Chondrocyte (in vitro differentiated cells): ENCODE data around the gene UGT1A5. TPM values are rescaled to one million over a fixed set of nuclear protein-coding genes. Genes with fewer than 3 reads are reported as not detected.

Source experiments
- DNase-seq: peaks from one replicate; pipeline ENCODE4 v3.0.0; 2021; ENCODE audit warnings: mixed read lengths, low spot score
- H3K27ac Mint-ChIP-seq: one replicate; pipeline ENCODE4 v1.8.0; 2021; ENCODE audit warnings: mild to moderate bottlenecking, moderate library complexity, mixed read lengths; ENCODE audit not compliant: unreplicated experiment
- H3K27me3 Mint-ChIP-seq: 2 replicates; pipeline ENCODE4 v1.8.0; 2021; ENCODE audit warnings: low read depth, mixed read lengths
- H3K36me3 Mint-ChIP-seq: 2 replicates; pipeline ENCODE4 v1.8.0; 2021; ENCODE audit warnings: low read depth, mixed read lengths
- H3K4me1 Mint-ChIP-seq: 2 replicates; pipeline ENCODE4 v1.8.0; 2021; ENCODE audit warnings: low read depth, mild to moderate bottlenecking, mixed read lengths
- H3K4me3 Mint-ChIP-seq: one replicate; pipeline ENCODE4 v1.8.0; 2021; ENCODE audit warnings: mild to moderate bottlenecking, moderate library complexity, mixed read lengths; ENCODE audit not compliant: unreplicated experiment
- H3K9me3 Mint-ChIP-seq: 2 replicates; pipeline ENCODE4 v1.8.0; 2021; ENCODE audit warnings: low read depth, mixed read lengths
- long read RNA-seq: library from polyadenylated mRNA; stranded (forward); transcript quantifications from one replicate; pipeline ENCODE4 v2.0.0, GENCODE V29; 2021
- total RNA-seq: library from RNA; stranded (reverse); gene quantifications from 3 replicates; pipeline ENCODE4 v1.2.1, GENCODE V29; 2021
- TF ChIP-seq, protein P1 (sequence below): fragments of 200-600 bp; sonication (generic); IDR thresholded peaks from 2 replicates; pipeline ENCODE4 v1.5.0; 2021; ENCODE audit warnings: antibody characterized with exemption, mild to moderate bottlenecking, moderate library complexity

Gene UGT1A5
- total RNA-seq: not detected in 3 replicates
- long read RNA-seq: 0 reads

DNA sequence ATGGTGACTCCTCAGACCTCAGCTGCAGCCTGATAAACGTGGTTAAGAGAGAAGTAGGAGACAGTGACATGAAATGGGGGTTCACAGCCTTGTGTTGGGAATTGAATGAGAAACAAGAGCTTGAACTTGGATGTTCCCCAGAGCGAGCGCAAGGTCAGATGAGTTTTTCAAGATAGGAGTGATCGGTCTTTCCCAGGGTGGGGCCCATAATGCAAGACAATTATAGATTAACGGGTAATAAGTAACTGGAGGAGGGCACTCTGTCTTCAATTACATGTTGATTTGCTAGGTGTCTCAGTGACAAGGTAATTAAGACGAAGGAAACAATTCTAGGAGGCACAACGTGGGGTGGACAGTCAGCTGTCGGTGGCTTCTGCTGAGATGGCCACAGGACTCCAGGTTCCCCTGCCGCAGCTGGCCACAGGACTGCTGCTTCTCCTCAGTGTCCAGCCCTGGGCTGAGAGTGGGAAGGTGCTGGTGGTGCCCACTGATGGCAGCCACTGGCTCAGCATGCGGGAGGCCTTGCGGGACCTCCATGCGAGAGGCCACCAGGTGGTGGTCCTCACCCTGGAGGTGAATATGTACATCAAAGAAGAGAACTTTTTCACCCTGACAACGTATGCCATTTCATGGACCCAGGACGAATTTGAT, at the start of gene UGT1A5:
Gene UGT1A5, plus strand, starts transcription at position 297 of the 651 bp plus-strand sequence. Its CDS starts 85 bp downstream, at position 382.
- Mint-ChIP-seq H3K27me3 (no peaks in the 10 kb centered on the region), H3K4me3 (no peak within 1 kb of the TSS), H3K4me1 (peaks cover 31% of the 10 kb centered on the region), H3K9me3 (no peaks in the 10 kb centered on the region), H3K27ac (no peak within 1 kb of the TSS), H3K36me3 (no peaks in the 10 kb centered on the region)
- no peak for DNase-seq
- TF ChIP-seq, protein P1, sequence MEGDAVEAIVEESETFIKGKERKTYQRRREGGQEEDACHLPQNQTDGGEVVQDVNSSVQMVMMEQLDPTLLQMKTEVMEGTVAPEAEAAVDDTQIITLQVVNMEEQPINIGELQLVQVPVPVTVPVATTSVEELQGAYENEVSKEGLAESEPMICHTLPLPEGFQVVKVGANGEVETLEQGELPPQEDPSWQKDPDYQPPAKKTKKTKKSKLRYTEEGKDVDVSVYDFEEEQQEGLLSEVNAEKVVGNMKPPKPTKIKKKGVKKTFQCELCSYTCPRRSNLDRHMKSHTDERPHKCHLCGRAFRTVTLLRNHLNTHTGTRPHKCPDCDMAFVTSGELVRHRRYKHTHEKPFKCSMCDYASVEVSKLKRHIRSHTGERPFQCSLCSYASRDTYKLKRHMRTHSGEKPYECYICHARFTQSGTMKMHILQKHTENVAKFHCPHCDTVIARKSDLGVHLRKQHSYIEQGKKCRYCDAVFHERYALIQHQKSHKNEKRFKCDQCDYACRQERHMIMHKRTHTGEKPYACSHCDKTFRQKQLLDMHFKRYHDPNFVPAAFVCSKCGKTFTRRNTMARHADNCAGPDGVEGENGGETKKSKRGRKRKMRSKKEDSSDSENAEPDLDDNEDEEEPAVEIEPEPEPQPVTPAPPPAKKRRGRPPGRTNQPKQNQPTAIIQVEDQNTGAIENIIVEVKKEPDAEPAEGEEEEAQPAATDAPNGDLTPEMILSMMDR: no peak

DNA sequence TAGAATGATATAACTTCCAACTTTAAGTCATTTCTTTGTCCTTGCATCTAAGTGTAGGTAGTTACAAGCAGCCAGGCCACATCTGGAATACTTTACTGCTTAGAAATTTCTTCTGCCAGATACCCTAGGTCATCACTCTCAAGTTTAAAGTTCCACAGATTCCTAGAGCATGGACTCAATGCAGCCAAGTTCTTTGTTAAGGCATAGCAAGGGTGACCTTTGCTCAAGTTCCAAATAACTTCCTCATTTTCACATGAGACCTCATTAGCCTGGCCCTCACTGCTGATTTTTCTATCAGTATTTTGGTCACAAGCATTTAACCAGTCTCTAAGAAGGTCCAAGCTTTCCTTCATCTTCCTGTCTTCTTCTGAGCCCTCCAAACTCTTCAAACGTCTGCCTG, 48.8 kb upstream of the UGT1A5 start:
- no peak for DNase-seq
- H3K9me3 Mint-ChIP-seq: peaks cover 11% of the 10 kb centered on the region
- H3K27me3 Mint-ChIP-seq: peaks cover 14% of the 10 kb centered on the region
- TF ChIP-seq, protein P1: no peak
- H3K4me3 Mint-ChIP-seq: no peak overlapping the region
- no peaks in the 10 kb centered on the region for H3K36me3 Mint-ChIP-seq
- H3K4me1 Mint-ChIP-seq: no peaks in the 10 kb centered on the region
- H3K27ac Mint-ChIP-seq: no peak overlapping the region

DNA sequence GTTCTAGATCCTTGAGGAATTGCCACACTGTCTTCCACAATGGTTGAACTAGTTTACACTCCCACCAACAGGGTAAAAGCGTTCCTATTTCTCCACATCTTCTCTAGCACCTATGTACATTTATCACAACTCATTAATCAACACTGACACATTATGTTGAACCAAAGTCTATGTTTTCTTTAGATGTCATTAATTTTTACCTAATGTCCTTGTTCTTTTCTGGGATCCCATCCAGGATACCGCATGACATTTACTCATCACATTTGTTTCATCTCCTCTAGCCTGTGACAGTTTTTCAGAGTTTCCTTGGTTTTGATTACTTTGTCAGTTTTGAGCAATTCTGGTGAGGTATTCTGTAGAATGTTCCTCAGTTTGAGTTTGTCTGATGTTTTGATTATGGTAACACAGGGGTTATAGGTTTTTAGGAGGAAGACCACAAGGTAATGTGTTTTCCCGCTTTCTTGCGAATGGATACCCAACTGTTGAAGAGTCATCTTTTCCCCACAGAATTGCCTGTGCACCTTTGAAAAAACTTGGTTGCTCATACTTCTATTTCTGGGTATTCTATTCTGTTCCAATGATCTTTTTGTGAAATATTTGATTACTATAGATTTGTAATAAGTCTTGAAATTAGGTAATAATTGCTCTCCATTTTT, 44.0 kb upstream of the UGT1A5 start:
- TF ChIP-seq, protein P1: no peak

DNA sequence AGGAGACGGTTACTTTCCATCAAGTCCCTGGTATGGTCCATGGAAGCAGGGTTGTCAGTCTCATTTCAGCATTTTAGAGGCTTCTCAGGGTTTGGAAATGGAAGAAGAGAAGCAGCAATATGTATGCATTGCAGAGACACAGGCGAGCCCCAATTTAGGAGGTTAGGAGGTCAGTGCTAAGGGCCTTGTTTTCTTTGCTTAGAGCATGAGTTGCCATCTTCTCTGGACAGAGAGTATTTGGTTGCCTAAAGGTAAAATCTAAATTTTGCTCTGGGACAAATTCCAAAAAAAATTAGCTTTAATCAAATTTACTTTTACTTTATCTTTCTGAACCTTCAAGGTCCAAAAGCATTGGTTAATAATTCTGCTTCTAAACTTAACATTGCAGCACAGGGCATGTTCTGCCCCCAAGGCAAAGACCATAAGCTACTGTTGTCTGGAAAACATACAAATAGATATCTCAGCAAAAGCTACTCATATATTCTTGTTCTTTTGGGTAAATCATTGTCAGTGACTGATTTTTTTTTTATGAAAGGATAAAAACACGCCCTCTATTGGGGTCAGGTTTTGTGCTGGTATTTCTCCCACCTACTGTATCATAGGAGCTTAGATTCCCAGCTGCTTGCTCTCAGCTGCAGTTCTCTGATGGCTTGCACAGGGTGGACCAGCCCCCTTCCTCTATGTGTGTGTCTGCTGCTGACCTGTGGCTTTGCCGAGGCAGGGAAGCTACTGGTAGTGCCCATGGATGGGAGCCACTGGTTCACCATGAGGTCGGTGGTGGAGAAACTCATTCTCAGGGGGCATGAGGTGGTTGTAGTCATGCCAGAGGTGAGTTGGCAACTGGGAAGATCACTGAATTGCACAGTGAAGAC, 41.2 kb upstream of the UGT1A5 start, which contains the start of gene UGT1A9:
Gene UGT1A9, plus strand, starts transcription at position 609 of the 872 bp plus-strand sequence. Its CDS starts 37 bp downstream, at position 646.
- no peak within 1 kb of the TSS for H3K4me3 Mint-ChIP-seq
- TF ChIP-seq, protein P1: no peak
- peaks cover 3% of the 10 kb centered on the region for H3K9me3 Mint-ChIP-seq
- DNase-seq: no peak
- H3K27me3 Mint-ChIP-seq: no peaks in the 10 kb centered on the region
- H3K27ac Mint-ChIP-seq: no peak within 1 kb of the TSS
- peaks cover 4% of the 10 kb centered on the region for H3K4me1 Mint-ChIP-seq
- peaks cover 1% of the 10 kb centered on the region for H3K36me3 Mint-ChIP-seq

More for the DNA sequence above, 44.0 kb upstream of the UGT1A5 start:
- no peak for DNase-seq
- no peak overlapping the region for H3K4me3 Mint-ChIP-seq
- no peak overlapping the region for H3K27ac Mint-ChIP-seq
- H3K4me1 Mint-ChIP-seq: no peaks in the 10 kb centered on the region
- peaks cover 5% of the 10 kb centered on the region for H3K9me3 Mint-ChIP-seq
- no peaks in the 10 kb centered on the region for H3K27me3 Mint-ChIP-seq
- peaks cover 1% of the 10 kb centered on the region for H3K36me3 Mint-ChIP-seq

DNA sequence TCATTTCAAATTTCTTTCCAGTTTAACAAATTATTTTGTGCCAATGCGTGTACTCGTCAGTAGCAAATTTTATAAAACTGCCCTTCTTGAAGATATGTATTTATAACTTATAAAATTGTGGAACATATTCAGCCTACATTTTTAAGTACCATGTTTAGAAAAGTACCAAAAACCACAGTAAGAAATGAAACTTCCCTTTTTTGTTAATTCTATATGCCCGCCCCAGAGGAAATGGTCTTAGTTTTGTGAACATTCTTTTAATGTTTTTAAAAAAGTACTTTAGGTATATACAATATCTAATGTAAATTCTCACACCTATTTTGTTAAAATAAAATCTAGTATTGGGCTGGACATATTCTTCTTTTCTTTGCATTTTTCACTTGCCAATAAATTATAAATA, 39.8 kb upstream of the UGT1A5 start:
- Mint-ChIP-seq H3K9me3 (peaks cover 6% of the 10 kb centered on the region), H3K27me3 (no peaks in the 10 kb centered on the region), H3K4me3 (no peak overlapping the region), H3K27ac (no peak overlapping the region), H3K36me3 (peaks cover 1% of the 10 kb centered on the region), H3K4me1 (peaks cover 5% of the 10 kb centered on the region)
- TF ChIP-seq, protein P1: no peak
- DNase-seq: no peak
